IPS-18a (cell line): Measurements from ENCODE around the gene ITPR2.

Source experiments
- H3K27ac ChIP-seq: one replicate; pipeline ENCODE4 v1.5.1; 2013; ENCODE audit warnings: low read length
- H3K27me3 ChIP-seq: one replicate; pipeline ENCODE4 v1.6.1; 2013; ENCODE audit warnings: mild to moderate bottlenecking, low read length; ENCODE audit not compliant: control insufficient read depth, insufficient read depth
- H3K36me3 ChIP-seq: one replicate; pipeline ENCODE4 v1.6.1; 2013; ENCODE audit warnings: low read depth, low read length; ENCODE audit not compliant: control insufficient read depth
- H3K4me1 ChIP-seq: one replicate; pipeline ENCODE4 v1.6.1; 2013; ENCODE audit warnings: low read depth, low read length; ENCODE audit not compliant: control insufficient read depth
- H3K4me3 ChIP-seq: one replicate; pipeline ENCODE4 v1.5.1; 2013; ENCODE audit warnings: low read length
- H3K9ac ChIP-seq: one replicate; pipeline ENCODE4 v1.6.1; 2013; ENCODE audit warnings: mild to moderate bottlenecking, low read length, moderate library complexity
- H3K9me3 ChIP-seq: one replicate; pipeline ENCODE4 v1.6.1; 2013; ENCODE audit warnings: low read depth, low read length; ENCODE audit not compliant: control insufficient read depth

Gene ITPR2

DNA sequence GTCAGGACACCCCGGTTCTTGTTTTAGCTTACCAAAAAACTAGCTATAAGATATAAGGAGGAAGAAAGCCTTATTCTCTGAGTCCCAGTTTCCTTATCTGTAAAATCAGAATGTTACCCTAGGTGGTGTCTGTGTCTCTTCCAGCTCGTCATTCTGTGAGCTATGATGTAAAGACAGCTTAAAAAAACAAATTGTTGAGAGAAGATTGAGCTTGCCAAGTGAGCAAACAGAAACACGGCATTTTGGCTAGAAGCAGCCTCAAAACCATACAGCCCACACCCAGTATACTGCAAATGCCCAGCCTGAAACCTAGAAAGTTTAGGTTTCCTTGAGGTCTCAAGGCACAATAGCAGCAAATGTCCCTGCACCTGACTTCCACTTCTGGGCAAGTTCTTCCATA is 486.3 kb downstream of the ITPR2 start:
- Histone ChIP-seq H3K27me3 (no peaks in the 10 kb centered on the region), H3K4me1 (peaks cover 4% of the 10 kb centered on the region), H3K4me3 (no peak overlapping the region), H3K9ac (no peak overlapping the region), H3K9me3 (no peaks in the 10 kb centered on the region), H3K36me3 (no peaks in the 10 kb centered on the region), H3K27ac (no peak overlapping the region)

DNA sequence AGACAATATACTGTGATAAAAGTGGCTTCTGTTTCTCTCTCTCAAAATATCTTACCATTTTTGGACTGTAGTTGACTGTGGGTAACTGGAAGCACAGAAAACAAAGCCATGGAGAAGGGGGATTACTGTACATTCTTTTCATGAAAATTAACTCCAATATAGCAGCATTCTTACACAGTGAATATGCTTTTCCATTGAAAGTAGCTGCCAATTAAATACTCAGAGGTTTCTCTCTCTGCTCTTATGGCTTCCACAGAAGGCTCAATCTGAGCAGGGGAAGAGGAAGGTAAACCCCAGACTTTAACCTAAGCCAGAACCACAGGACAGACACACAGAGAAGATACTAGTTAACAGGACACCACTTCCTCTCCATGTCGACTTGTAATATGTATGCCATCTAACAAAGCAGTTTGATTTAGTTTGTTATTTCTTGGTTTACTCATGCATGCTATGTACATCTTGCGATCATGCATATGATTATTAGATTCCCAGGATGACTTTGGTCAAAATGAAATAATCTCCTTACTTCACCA is 487.5 kb downstream of the ITPR2 start:
- Histone ChIP-seq H3K36me3 (no peaks in the 10 kb centered on the region), H3K9me3 (no peaks in the 10 kb centered on the region), H3K27ac (no peak overlapping the region), H3K4me3 (no peak overlapping the region), H3K27me3 (no peaks in the 10 kb centered on the region), H3K9ac (no peak overlapping the region), H3K4me1 (peaks cover 5% of the 10 kb centered on the region)

DNA sequence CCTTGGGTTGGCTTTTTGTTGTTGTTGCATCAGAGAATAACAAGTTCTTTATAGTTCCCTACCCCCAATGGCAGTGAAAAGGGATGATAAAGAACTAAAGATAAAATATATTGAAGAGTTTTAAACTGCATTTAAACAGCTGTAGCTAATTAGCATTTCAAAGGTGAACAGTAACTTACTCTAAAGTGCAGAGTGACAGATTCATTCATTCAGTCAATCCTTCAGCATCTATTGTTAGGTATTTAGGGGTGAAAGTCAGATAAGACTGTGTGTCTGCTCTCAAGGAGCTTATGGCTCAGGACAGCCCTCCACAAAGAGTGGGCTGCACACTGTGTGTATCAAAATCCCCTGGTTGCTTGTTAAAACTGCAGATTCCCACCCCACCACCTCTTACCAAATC is 491.5 kb downstream of the ITPR2 start:
- no peaks in the 10 kb centered on the region for H3K27me3 ChIP-seq
- no peak overlapping the region for H3K9ac ChIP-seq
- H3K27ac ChIP-seq = no peak overlapping the region
- H3K4me1 ChIP-seq = peaks cover 5% of the 10 kb centered on the region
- no peak overlapping the region for H3K4me3 ChIP-seq
- no peaks in the 10 kb centered on the region for H3K9me3 ChIP-seq
- no peaks in the 10 kb centered on the region for H3K36me3 ChIP-seq

DNA sequence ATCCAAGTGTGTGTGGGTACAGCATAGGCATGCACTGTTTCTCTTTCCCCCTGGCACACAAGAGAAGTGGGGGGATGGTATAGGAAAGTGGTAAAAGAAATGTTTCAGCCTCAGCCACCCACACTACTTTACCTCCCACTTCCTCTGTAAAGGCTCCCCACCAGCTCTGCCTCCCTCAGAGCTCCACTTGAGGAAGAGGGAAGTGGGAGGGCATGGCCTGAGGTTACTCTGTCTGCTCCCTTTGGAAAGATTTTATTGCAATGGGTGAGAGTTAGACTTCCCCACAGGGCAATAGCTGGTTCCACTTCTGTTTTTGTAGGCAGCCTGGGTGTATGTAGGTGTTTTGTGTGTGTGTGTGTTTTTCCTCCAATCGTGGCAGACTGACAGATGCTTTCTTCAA is 492.3 kb downstream of the ITPR2 start:
- no peak overlapping the region for H3K27ac ChIP-seq
- no peaks in the 10 kb centered on the region for H3K36me3 ChIP-seq
- H3K27me3 ChIP-seq = no peaks in the 10 kb centered on the region
- H3K9me3 ChIP-seq = no peaks in the 10 kb centered on the region
- no peak overlapping the region for H3K4me3 ChIP-seq
- no peak overlapping the region for H3K9ac ChIP-seq
- H3K4me1 ChIP-seq = peaks cover 5% of the 10 kb centered on the region

DNA sequence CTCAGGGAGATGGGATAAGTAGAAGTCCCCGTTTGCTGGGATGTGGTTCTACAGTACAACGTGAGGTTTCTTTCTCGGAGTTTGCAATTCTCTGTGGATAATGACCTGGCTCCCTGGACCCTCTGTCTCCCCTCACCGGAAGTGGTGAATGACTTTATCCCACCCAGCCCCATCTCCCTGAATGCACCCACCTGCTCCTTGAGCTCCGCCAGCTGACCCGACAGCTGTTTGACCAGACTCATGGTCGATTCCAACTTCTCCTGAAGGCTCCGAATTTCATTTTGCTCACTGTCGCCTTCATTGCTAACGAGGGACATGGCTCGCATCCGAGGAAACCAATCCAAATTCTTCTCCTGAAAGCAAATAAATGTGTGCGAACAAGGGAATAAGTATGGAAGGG is 493.0 kb downstream of the ITPR2 start:
- Histone ChIP-seq H3K4me1 (peaks cover 5% of the 10 kb centered on the region), H3K36me3 (no peaks in the 10 kb centered on the region), H3K9ac (no peak overlapping the region), H3K27me3 (no peaks in the 10 kb centered on the region), H3K4me3 (no peak overlapping the region), H3K9me3 (no peaks in the 10 kb centered on the region), H3K27ac (no peak overlapping the region)

DNA sequence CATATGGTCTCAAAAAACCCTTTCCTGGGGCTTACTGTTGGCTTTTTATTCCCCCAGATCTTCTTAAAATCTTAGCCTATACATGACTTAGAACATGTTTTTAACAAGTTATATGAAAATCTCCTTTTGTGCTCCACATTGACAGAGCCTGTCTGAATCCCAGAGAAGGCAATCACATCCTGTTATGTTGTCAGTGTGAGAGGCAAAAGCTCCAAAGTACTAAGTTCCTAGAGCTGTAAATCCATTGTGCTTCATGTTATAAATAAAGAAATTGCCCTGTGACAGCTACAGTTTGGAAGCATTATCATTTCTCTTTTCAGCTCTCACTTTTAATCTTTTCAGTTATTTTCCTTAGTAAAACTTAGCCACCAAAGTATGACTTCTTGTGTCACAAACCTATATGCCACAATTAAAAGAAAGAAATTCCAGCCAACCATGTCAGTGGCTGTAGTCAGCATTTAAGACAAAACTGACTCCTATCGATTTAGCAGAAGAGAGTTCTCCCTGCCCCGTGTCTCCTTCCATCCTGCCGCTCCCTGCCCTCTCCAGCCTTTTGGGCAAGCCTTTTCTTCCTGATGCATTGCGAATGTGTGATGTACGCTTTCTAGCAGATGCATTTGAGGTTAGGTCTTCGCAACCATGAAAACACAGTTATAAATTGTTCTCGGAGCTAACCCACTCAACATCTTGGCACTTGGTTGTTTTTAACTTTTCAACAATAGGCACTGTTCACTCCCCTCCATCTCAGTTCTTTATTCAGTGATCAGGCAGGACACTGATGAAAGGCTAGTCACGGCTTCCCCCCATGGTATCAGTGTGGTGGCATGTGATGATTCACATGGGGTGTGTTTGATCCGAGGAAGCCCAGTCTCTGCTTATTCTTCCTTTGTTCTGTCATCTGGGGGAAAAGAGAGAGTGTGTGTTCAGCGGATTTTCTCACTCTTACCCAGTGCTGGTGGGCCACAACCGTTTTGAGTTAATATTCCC is 494.1 kb downstream of the ITPR2 start:
- H3K27ac ChIP-seq = no peak overlapping the region
- H3K9ac ChIP-seq = no peak overlapping the region
- H3K4me3 ChIP-seq = no peak overlapping the region
- no peaks in the 10 kb centered on the region for H3K27me3 ChIP-seq
- no peaks in the 10 kb centered on the region for H3K9me3 ChIP-seq
- peaks cover 5% of the 10 kb centered on the region for H3K4me1 ChIP-seq
- no peaks in the 10 kb centered on the region for H3K36me3 ChIP-seq

DNA sequence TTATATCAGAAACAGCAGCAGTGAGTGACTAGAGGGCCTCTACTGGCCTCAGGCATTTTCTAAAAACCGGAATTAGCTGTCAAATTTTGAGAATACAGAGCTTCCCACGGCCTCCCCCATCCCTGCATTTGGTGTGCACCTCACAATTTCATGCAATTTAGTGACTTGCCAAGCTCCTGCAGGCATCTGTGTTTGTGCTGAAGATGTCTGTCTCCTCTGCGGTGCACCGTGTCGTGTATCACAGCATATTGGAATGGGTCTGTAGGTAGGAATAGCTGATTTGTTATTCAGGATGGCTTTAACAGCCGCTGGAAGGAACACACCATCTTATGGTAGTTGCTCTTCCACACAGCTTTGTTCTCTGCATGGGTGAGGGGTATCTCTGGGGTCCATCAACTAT is 497.3 kb downstream of the ITPR2 start:
- Histone ChIP-seq H3K9ac (no peak overlapping the region), H3K4me3 (no peak overlapping the region), H3K9me3 (no peaks in the 10 kb centered on the region), H3K27me3 (no peaks in the 10 kb centered on the region), H3K4me1 (no peaks in the 10 kb centered on the region), H3K36me3 (no peaks in the 10 kb centered on the region), H3K27ac (no peak overlapping the region)

DNA sequence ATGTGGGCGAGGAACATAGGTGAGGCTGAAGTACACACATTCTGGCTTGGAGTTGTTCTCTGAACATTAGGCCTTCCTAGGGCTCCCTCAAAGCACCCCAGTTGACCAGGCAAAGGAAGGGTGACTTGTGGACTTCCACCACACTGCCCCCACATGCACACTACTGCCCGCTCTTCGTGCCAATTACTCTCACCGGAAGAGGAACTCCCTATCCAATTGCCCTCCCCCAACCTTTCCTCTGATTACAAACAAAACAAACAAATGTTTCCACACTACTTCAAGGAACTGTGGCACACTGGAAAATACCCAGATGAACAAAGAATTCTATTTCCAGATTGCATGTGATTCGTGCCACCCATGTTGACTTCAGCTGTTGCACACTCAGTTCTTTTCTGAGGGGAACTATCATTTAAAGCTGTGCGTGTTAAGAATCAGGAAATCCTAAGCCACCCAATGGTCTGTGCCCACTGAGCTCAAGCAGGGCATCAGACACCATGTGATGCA is 498.3 kb downstream of the ITPR2 start:
- Histone ChIP-seq H3K9me3 (no peaks in the 10 kb centered on the region), H3K9ac (no peak overlapping the region), H3K4me3 (no peak overlapping the region), H3K27ac (no peak overlapping the region), H3K27me3 (no peaks in the 10 kb centered on the region), H3K4me1 (no peaks in the 10 kb centered on the region), H3K36me3 (no peaks in the 10 kb centered on the region)

DNA sequence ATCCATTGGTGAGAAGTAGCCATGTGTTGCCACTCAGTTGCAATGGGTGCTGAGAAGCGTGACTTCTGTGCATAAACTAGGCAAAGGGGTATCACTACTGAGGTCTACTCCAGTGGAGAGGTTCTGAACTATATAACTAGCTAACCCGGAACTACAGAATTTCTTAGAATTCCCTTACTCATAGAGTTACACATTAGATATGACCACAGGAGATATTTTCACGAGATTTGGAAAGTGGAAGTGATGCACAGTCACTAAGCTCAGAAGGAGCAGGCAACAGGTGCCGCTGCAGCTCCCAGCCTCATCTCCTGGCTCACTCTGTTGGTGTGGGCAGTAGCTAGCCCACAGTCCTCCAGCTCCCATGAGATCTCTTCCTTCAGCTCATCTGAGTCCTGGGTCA is 501.0 kb downstream of the ITPR2 start:
- Histone ChIP-seq H3K36me3 (no peaks in the 10 kb centered on the region), H3K27ac (no peak overlapping the region), H3K4me3 (no peak overlapping the region)

DNA sequence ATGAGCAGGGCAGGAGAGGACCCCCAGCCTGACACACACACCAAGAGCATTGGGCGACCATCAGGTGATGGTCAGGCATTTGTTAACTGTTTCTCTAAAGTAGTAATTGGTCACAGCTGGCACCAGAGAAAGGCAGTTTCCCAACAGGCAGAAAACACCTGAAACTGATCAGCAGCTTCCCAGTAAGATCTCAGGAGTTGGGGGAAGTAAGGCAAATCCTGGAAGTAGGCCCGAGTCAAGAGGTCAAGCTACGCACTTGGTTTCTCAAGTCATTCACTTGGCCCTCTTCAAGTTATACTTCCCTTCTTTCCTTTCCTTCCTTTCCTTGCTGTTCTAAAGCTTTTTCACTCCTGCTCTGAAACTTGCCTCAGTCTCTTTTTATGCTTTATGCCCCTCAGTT is 501.9 kb downstream of the ITPR2 start:
- Histone ChIP-seq H3K4me3 (no peak overlapping the region), H3K9me3 (no peaks in the 10 kb centered on the region), H3K9ac (no peak overlapping the region), H3K27me3 (no peaks in the 10 kb centered on the region), H3K4me1 (no peaks in the 10 kb centered on the region), H3K27ac (no peak overlapping the region), H3K36me3 (no peaks in the 10 kb centered on the region)

More for the DNA sequence above, 501.0 kb downstream of the ITPR2 start:
- Histone ChIP-seq H3K4me1 (no peaks in the 10 kb centered on the region), H3K27me3 (no peaks in the 10 kb centered on the region), H3K9ac (no peak overlapping the region), H3K9me3 (no peaks in the 10 kb centered on the region)

DNA sequence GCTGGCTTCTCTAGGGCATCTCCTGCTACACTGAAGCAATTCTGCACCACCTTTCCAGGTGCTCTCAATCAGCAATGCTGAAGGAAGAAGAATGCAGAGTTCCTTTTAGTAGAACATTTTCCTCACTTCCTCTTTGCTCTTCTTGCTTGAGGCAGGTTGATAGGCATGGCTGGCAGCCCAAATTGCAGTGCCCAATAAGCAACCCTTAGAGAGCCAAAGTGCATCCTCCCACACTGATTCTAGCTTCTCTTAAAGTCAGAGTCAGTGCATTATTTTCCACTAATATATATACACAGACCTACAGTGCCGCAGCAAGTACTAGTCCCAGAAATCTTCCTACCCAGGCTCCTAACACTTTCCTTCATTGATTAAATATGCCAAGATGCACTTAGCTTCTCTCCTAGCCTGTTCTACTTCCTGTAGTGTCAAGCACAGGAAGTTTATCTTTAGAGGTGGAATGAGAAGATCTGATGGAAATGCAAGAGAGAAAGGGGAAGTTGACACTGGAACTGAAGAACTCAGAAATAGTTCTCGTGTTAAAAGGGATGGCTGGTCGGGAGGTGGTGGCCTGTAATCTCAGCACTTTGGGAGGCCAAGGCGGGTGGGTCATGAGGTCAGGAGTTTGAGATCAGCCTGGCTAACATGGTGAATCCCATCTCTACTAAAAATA is 504.9 kb downstream of the ITPR2 start:
- no peaks in the 10 kb centered on the region for H3K27me3 ChIP-seq
- no peaks in the 10 kb centered on the region for H3K4me1 ChIP-seq
- H3K9ac ChIP-seq = no peak overlapping the region
- no peak overlapping the region for H3K4me3 ChIP-seq
- no peaks in the 10 kb centered on the region for H3K36me3 ChIP-seq
- H3K27ac ChIP-seq = no peak overlapping the region
- H3K9me3 ChIP-seq = no peaks in the 10 kb centered on the region
